Measurements from ENCODE around the gene CYP8B1. TPM values are rescaled to one million over a fixed set of nuclear protein-coding genes. Genes with fewer than 3 reads are reported as not detected.

The CYP8B1 gene
- total and polyA plus RNA-seq, 8 donors, result 0.14 to 0.46 (median 0.24) TPM; not detected in 2

DNA sequence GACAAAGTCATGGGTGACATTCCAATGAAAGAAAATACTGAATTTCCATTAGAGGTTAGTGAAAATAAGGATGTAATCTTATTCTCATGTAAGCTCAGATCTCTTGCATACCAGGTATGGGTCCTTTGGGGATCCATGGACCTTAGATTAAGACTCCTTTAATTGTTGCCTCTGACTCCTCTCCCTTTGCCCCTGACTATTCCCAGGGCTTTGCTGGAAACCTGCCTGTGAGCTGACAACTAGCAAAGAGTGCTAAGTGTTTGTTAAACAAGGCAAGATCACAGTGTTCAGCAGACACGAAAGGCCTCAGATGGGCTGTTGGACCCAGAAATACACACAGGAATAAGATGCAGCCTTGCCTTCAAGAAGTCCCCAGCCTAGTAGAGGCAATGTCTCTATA, 34.3 kb downstream of the CYP8B1 start:
- ATAC-seq, result no peak
- H3K4me3 ChIP-seq, result no peak overlapping the region

DNA sequence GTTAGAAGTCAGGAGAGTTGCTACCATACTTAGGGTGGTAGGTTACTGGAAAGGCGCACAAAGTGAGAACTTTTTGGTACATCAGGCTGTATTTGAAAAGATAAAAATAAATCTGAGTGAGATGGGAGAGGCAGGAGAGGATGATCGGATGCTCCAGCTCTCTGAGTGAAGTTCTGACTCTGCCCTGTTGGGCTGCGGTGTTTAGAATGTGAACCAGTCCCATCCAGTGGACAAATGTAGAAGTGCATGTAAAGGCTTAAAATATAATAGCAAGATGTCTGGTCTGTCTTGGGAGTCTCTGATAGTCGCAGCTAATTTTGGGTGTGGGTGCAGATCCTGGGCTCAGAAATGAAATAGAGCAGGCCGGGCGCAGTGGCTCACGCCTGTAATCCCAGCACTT, 36.1 kb downstream of the CYP8B1 start:
- intact Hi-C loops (cut with DNase I), result no loop called here
- DNase-seq (peak in 2 of 4 donors; percentile 39 to 66), ATAC-seq (peak; percentile 95)
- TF ChIP-seq, protein P1, sequence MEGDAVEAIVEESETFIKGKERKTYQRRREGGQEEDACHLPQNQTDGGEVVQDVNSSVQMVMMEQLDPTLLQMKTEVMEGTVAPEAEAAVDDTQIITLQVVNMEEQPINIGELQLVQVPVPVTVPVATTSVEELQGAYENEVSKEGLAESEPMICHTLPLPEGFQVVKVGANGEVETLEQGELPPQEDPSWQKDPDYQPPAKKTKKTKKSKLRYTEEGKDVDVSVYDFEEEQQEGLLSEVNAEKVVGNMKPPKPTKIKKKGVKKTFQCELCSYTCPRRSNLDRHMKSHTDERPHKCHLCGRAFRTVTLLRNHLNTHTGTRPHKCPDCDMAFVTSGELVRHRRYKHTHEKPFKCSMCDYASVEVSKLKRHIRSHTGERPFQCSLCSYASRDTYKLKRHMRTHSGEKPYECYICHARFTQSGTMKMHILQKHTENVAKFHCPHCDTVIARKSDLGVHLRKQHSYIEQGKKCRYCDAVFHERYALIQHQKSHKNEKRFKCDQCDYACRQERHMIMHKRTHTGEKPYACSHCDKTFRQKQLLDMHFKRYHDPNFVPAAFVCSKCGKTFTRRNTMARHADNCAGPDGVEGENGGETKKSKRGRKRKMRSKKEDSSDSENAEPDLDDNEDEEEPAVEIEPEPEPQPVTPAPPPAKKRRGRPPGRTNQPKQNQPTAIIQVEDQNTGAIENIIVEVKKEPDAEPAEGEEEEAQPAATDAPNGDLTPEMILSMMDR (IDR thresholded peaks at IDR 0.05), result peak; percentile 57 to 84
- Histone ChIP-seq H3K27ac (no peak overlapping the region), H3K27me3 (no peaks in the 10 kb centered on the region), H3K4me1 (no peaks in the 10 kb centered on the region), H3K4me3 (no peak overlapping the region), H3K9me3 (no peaks in the 10 kb centered on the region), H3K36me3 (no peaks in the 10 kb centered on the region)

More for the DNA sequence above, 34.3 kb downstream of the CYP8B1 start:
- TF ChIP-seq, protein P1 (IDR thresholded peaks at IDR 0.05), result no peak
- Histone ChIP-seq H3K9me3 (no peaks in the 10 kb centered on the region), H3K27me3 (no peaks in the 10 kb centered on the region), H3K27ac (no peak overlapping the region), H3K4me1 (peaks cover 0 to 2% of the 10 kb centered on the region in 2 donors), H3K36me3 (no peaks in the 10 kb centered on the region)
- intact Hi-C loops (cut with DNase I), result no loop called here
- no peak for DNase-seq

DNA sequence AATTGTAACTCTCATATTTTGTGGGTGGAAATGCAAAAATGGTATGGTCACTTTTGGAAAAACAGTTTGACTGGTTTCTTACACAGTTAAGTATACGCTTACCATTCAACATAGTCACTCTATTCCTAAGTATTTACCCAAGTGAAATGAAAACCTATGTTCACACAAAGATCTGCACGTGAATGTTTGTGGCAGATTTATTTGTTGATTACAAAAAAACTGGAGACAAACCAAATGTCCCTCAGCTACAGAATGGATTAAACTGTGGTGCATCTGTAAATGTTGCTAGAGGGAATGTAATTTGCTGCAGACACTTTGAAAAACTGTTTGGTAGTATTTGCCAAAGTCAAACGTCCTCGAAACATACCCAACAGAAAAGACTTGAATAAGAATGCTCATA, 37.1 kb downstream of the CYP8B1 start:
- ATAC-seq, result no peak

DNA sequence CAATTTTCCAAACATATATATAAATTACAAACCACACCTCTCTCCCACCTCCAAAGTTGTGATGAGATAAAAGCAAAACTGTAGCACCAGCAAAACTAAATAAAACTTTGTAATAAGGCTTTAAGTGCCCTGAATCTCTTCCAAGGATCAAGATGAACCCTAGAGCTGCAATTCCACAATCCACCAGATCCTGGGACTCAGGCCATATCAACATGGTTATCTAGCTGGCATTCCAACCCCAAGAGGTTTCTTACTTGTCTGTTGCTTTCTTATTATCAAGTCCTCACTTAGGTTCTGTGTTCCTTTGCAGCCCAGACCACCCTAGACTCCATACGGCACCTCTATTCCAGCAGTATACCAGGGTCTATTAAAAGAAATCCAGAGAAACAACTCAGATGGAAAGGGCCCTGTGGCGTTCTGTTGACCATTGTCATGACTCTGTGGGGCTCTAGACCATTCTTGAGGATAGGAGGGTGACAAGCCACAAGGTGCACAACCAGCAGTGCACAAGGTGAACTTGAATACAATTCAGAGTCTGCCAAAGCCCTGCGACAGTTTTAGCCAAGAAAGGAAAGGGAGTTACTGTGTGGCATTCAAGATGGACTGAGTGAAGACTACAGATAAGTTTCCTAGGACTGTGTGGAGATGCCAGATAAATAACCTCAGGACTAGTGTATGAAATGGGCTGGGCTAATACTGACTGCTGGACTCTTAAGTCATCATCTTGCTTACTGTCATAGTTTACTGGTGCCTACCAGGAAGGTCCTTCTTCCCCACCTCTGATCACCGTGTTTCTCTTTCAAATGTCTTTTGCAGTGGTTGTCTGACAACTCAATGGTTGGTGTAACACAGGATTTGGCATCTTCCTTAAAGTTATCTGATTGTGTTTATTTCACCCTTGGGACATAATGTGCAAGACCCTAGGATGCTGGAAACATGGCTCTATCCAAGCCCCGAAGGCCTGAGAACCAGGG, 39.2 kb downstream of the CYP8B1 start:
- TF ChIP-seq, protein P1 (IDR thresholded peaks at IDR 0.05), result no peak
- intact Hi-C loops (cut with DNase I), result no loop called here
- Histone ChIP-seq H3K4me3 (no peak overlapping the region), H3K4me1 (no peaks in the 10 kb centered on the region), H3K36me3 (no peaks in the 10 kb centered on the region), H3K9me3 (no peaks in the 10 kb centered on the region), H3K27ac (no peak overlapping the region), H3K27me3 (no peaks in the 10 kb centered on the region)
- ATAC-seq (no peak), DNase-seq (no peak)

More for the DNA sequence above, 37.1 kb downstream of the CYP8B1 start:
- H3K4me1 ChIP-seq, result no peaks in the 10 kb centered on the region
- intact Hi-C loops (cut with DNase I), result no loop called here
- no peaks in the 10 kb centered on the region for H3K36me3 ChIP-seq
- TF ChIP-seq, protein P1 (IDR thresholded peaks at IDR 0.05), result no peak
- no peaks in the 10 kb centered on the region for H3K27me3 ChIP-seq
- DNase-seq, result no peak
- H3K4me3 ChIP-seq, result no peak overlapping the region
- H3K27ac ChIP-seq, result no peak overlapping the region
- no peaks in the 10 kb centered on the region for H3K9me3 ChIP-seq

DNA sequence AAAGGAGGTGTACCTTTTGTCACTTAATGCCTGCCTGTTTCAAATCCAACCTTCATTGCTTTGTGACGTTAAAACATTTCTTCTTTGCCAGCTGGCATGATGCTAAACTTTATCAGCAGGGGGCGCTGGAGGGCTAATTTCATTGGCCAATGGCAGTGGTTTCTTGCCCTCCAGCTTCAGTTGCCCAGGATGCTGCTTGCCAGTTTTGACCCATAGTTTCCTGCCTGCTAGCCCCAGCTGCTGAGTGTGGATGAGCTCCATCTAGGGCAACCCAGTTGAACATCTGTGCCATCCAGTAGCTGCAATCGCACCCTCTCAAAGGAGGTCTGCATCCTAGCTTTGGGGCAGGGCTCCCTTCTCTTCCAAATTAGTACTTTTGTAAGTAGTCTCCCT, 44.4 kb downstream of the CYP8B1 start:
- ATAC-seq (peak; percentile 91), DNase-seq (peak in 3 of 4 donors; percentile 35 to 58 (median 56))
- Histone ChIP-seq H3K4me3 (no peak overlapping the region), H3K27ac (no peak overlapping the region), H3K9me3 (no peaks in the 10 kb centered on the region), H3K27me3 (no peaks in the 10 kb centered on the region), H3K36me3 (no peaks in the 10 kb centered on the region), H3K4me1 (peaks cover 0 to 6% of the 10 kb centered on the region in 2 donors)
- intact Hi-C loops (cut with DNase I), result loop anchor here in 1 of 2 donors (5.0 kb wide), 1 partner anchor 51 kb away; no protein-coding TSS in a partner anchor
- TF ChIP-seq, protein P1 (IDR thresholded peaks at IDR 0.05), result peak; percentile 73 to 83
